ENCODE results near the gene PLA2G4D.

PLA2G4D gene

DNA sequence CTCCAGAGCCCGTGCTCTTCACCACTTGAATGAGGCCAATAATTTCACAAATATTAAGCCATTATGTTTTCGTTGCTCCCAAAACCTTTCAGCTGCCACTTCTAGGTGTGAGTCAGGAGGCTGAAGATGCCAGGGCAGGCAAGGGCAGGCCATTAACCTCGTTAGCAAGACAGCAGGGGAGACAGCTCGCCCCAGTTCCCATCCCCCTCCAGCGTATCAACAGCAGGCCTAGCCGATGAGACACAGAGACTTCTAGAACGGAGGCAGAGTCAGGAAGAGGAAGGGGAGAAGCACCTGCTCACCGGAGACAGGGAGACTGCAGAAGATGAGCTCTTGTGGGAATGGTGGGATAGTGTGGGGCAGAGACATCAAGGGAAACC, 45.6 kb downstream of the PLA2G4D start:
- TF ChIP-seq, protein P1, sequence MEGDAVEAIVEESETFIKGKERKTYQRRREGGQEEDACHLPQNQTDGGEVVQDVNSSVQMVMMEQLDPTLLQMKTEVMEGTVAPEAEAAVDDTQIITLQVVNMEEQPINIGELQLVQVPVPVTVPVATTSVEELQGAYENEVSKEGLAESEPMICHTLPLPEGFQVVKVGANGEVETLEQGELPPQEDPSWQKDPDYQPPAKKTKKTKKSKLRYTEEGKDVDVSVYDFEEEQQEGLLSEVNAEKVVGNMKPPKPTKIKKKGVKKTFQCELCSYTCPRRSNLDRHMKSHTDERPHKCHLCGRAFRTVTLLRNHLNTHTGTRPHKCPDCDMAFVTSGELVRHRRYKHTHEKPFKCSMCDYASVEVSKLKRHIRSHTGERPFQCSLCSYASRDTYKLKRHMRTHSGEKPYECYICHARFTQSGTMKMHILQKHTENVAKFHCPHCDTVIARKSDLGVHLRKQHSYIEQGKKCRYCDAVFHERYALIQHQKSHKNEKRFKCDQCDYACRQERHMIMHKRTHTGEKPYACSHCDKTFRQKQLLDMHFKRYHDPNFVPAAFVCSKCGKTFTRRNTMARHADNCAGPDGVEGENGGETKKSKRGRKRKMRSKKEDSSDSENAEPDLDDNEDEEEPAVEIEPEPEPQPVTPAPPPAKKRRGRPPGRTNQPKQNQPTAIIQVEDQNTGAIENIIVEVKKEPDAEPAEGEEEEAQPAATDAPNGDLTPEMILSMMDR (IDR thresholded peaks at IDR 0.05; ENCODE audit: low read depth, low read length), result no peak
- DNase-seq (ENCODE audit: extremely low read depth, low read depth), result no peak

DNA sequence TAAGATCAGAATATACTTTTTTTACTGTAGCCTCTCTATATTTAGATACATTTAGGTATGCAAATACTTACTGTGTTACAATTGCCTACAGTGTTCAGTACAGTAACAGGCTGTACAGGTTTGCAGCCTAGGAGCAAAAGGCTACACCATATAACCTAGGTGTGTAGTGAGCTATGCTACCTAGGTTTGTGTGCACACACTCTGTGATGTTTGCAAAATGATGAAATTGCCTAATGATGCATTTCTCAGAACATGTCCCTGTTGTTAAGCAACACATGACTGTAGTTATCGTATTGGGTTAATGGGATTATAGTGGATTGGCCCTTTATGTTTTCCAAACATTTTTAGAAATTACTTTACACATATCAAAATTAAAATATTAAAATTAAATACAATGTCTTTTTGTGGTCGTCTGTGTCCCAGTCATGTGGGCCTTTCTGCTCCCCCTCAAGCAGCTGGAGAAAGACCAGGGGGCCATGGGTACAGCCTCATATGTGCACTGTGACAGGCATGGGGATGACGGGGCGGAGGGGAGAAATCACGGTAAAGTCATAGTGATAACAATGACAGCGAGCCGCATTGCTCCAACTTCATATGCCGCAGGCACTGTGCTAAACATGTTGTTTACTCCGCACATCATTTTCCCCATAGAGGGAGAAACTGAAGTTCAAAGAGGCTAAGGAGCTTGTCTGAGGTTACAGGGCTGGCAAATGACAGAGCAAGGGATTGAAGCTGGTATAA, 46.1 kb downstream of the PLA2G4D start:
- no peak for DNase-seq (ENCODE audit: extremely low read depth, low read depth)
- TF ChIP-seq, protein P1 (IDR thresholded peaks at IDR 0.05; ENCODE audit: low read depth, low read length), result no peak

DNA sequence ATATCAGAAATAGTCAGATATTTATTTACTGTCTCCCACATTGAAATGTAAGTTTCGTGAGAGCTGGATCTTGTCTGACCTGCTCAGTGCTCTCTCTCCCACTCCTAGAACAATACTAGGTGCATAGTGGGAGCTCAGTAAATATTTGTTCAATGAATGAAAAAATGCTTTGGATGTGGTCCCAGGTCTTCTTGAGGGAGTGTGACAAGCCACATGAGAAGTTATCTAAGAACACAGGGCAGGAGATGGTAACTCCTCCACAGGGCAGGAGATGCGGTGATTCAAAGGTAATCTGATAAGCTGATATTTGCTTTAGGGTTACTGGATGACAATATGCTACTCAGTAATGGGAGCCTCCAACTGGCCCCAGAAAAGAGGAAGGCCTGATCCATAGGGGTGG, 47.8 kb downstream of the PLA2G4D start:
- TF ChIP-seq, protein P1 (IDR thresholded peaks at IDR 0.05; ENCODE audit: low read depth, low read length), result no peak
- no peak for DNase-seq (ENCODE audit: extremely low read depth, low read depth)

DNA sequence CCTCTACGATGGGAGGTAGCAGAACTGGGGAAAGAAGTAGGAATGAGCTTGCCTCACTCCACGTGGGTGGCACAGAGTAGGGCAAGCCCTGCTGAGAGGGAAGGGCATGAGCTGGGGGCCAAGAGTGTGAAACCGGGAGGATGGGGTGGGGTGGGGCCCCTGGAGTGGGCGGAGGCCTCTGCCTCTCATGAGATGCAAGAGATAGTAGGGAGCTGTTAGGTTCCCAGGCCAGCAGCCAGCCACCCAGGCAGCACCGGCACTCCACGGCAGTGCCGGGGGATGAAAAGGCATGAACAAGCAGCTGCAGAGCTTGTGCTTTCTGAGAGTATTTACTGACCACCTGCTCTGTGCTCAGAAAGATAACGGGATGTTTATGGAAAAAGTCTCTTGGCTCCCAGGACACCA, 49.1 kb downstream of the PLA2G4D start:
- DNase-seq (ENCODE audit: extremely low read depth, low read depth), result no peak

DNA sequence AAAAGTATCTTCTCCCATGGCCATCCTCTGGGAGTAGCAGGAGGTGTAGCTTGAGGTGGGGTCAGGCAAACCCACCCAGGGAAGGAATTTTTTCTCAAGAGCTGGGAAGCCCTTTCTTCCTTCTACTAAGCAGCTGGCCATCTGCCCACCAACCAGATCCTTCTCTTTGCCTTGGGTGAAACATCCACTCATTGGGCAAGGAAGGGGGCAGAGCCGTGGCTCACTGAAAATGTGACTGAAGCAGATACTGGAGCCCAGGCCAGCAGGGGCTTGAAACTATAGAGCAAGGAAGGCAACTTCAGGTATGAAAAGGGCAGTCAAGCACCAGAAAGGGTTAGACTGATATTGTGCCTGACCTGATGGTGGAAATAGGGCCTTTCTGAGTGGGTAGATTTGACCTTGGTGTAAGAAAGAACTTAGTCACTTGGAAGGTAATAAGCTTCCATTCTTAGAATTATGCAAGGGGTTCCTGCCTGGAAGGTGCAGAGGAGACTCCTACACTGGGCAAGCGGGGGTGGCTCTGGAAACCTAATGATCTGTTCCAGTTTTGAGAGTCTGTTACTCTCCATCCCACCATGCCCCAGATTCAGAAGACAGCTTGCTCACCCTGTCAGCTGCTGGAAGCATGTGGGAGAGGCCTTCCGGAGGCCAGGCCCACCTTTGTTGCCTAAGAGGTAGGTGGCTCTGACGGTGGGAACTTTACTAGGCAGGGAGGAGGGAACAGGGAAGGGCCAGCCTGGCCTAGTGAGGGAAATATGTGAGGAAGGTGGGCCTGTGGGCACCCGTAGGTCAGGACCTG, 51.6 kb downstream of the PLA2G4D start:
- TF ChIP-seq, protein P1 (IDR thresholded peaks at IDR 0.05; ENCODE audit: low read depth, low read length), result no peak
- no peak for DNase-seq (ENCODE audit: extremely low read depth, low read depth)

More for the DNA sequence above, 49.1 kb downstream of the PLA2G4D start:
- TF ChIP-seq, protein P1 (IDR thresholded peaks at IDR 0.05; ENCODE audit: low read depth, low read length), result no peak

DNA sequence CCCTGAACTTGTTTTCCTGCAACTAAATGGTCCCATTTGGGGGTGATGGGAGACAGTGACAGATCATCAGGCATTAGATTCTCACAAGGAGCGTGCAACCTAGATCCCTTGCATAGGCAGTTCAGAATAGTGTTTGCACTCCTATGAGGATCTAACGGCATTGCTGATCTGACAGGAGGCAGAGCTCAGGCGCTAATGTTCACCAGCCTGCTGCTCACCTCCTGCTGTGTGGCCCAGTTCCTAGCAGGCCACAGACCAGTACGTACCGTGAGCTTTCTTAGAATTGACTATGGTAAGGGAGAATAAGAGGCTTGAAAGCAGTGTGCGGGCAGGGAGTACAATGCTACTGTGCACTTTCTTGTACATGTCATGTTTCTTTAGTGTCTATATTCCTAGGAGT, 56.0 kb downstream of the PLA2G4D start:
- DNase-seq (ENCODE audit: extremely low read depth, low read depth), result no peak
- TF ChIP-seq, protein P1 (IDR thresholded peaks at IDR 0.05; ENCODE audit: low read depth, low read length), result no peak

DNA sequence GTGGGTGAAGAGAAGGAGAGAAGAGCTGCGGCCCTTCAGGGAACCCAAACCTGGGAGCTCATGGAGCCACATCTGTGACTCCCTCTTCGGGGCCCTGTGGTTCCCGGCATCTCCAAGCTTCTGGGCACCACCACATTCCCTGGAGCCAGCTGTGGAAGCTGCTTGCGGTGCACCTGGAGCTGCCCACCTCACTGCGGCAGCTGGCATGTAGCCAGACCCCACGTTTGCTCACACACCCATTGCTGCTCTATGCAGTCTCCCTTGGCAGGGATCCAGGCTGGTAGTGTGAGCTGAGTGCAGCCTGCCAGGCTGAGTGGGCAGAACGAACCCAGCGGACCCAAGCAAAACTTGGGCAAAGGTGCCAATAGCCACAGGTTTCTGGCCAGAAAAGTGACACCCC, 56.7 kb downstream of the PLA2G4D start:
- TF ChIP-seq, protein P1 (IDR thresholded peaks at IDR 0.05; ENCODE audit: low read depth, low read length), result no peak
- DNase-seq (ENCODE audit: extremely low read depth, low read depth), result no peak
